ENCODE data around the gene CFAP54.
"Not testable (repeated sequence)": the region's sequence is repeated elsewhere in the genome, so short reads cannot be mapped to it uniquely, and the experiment has no call there.

Gene CFAP54

GRCh38 chr12:96489392-96490056 lies at the start of gene CFAP54:
CFAP54 (plus strand) TSS chr12:96489577; CDS start chr12:96489610, 33 bp downstream.
- DNase-seq (ENCODE audit: low read depth in 2 of 3, low spot score in 1 of 3): peak; percentile 88 to 93 (median 92)

- no peak for DNase-seq (ENCODE audit: low read depth in 2 of 3, low spot score in 1 of 3)
Measured at GRCh38 chr12:96441816-96442215, 47.6 kb upstream of the CFAP54 start.

- no peak for DNase-seq (ENCODE audit: low read depth in 2 of 3, low spot score in 1 of 3)
Measured at GRCh38 chr12:96442906-96443305, 46.5 kb upstream of the CFAP54 start.

- DNase-seq (ENCODE audit: low read depth in 2 of 3, low spot score in 1 of 3): no peak
Measured at GRCh38 chr12:96444399-96444798, 45.0 kb upstream of the CFAP54 start.

GRCh38 chr12:96445691-96446583 lies 43.4 kb upstream of the CFAP54 start:
- peak in 2 of 3 donors; percentile 28 to 42 for DNase-seq (ENCODE audit: low read depth in 2 of 3, low spot score in 1 of 3)

- DNase-seq (ENCODE audit: low read depth in 2 of 3, low spot score in 1 of 3): no peak
Measured at GRCh38 chr12:96447256-96447655, 42.1 kb upstream of the CFAP54 start.

- DNase-seq (ENCODE audit: low read depth in 2 of 3, low spot score in 1 of 3): no peak
Measured at GRCh38 chr12:96448300-96448699, 41.1 kb upstream of the CFAP54 start.

- DNase-seq (ENCODE audit: low read depth in 2 of 3, low spot score in 1 of 3): no peak
Measured at GRCh38 chr12:96452261-96452922, 37.0 kb upstream of the CFAP54 start.

- DNase-seq (ENCODE audit: low read depth in 2 of 3, low spot score in 1 of 3): no peak
Measured at GRCh38 chr12:96454396-96454795, 35.0 kb upstream of the CFAP54 start.

GRCh38 chr12:96456265-96456974 lies 33.0 kb upstream of the CFAP54 start:
- DNase-seq (ENCODE audit: low read depth in 2 of 3, low spot score in 1 of 3): no peak

GRCh38 chr12:96457191-96457930 lies 32.0 kb upstream of the CFAP54 start:
- DNase-seq (ENCODE audit: low read depth in 2 of 3, low spot score in 1 of 3): no peak

- DNase-seq (ENCODE audit: low read depth in 2 of 3, low spot score in 1 of 3): not testable (repeated sequence)
Measured at GRCh38 chr12:96459281-96459680, 30.1 kb upstream of the CFAP54 start.

- no peak for DNase-seq (ENCODE audit: low read depth in 2 of 3, low spot score in 1 of 3)
Measured at GRCh38 chr12:96462571-96463280, 26.7 kb upstream of the CFAP54 start.

- DNase-seq (ENCODE audit: low read depth in 2 of 3, low spot score in 1 of 3): no peak
Measured at GRCh38 chr12:96465896-96466295, 23.5 kb upstream of the CFAP54 start.

GRCh38 chr12:96466939-96467751 lies 22.2 kb upstream of the CFAP54 start:
- DNase-seq (ENCODE audit: low read depth in 2 of 3, low spot score in 1 of 3): no peak

GRCh38 chr12:96471368-96472050 lies 17.9 kb upstream of the CFAP54 start:
- DNase-seq (ENCODE audit: low read depth in 2 of 3, low spot score in 1 of 3): no peak

- no peak for DNase-seq (ENCODE audit: low read depth in 2 of 3, low spot score in 1 of 3)
Measured at GRCh38 chr12:96472384-96472783, 17.0 kb upstream of the CFAP54 start.

- DNase-seq (ENCODE audit: low read depth in 2 of 3, low spot score in 1 of 3): no peak
Measured at GRCh38 chr12:96473394-96474093, 15.8 kb upstream of the CFAP54 start.

Measured in stimulated activated CD4-positive, alpha-beta T cell treated with anti-CD3 and anti-CD28 coated beads, Interleukin-12 subunit alpha, Interleukin-12 subunit beta, amount 100 ng/mL, for 48 hours (primary cell).